Measurements from ENCODE around the gene COG1.

COG1 gene

GRCh38 chr17:73168667-73169066 lies 24.2 kb upstream of the COG1 start:
- no peak for DNase-seq (ENCODE audit: low read depth)

GRCh38 chr17:73170324-73170723 lies 22.5 kb upstream of the COG1 start:
- no peak for DNase-seq (ENCODE audit: low read depth)

DNA sequence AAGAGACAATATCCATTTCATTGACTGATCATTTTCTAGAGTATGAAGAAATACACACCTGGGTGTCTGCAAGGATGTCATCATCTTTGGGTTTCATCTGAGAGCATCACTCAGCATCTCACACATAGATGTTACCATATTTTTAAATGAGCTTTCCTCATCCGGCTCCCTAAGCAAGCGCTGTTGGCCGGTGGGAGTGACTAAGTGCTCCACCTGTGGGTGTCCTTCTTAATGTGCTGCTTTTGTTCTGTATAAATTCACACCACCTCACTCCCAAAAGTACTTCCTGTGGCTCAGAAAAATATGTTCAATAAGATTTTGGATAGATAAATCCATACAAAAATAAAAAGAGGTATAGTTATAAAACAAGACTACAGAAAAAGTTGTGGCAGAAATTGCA lies 20.6 kb upstream of the COG1 start:
- no peak for DNase-seq (ENCODE audit: low read depth)

GRCh38 chr17:73174126-73174525 lies 18.7 kb upstream of the COG1 start:
- DNase-seq (ENCODE audit: low read depth): no peak

DNA sequence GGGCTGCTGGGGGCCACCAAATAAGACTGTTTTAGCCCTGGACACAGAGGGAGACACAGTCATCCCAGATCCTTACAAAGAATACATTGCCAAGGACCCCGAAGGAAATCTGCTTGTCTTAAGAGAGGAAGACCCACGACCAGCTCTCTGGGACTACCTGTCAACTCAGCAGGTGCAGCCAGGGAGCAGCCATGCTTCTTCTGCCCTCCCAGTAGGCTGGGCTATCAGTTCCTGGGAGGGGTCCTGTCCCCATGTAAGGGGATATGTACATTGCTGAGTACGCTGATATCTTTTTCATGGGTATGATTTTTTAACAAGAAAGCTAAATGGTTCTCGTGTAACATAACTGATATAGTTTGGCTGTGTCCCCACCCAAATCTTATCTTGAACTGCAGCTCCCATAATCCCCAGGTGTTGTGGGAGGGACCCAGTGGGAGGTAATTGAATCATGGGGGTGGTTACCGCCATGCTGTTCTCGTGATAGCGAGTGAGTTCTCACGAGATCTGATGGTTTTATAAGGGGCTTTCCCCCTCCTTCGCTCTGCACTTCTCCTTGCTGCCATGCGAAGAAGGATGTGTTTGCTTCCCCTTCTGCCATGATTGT lies 16.8 kb upstream of the COG1 start:
- no peak for DNase-seq (ENCODE audit: low read depth)

GRCh38 chr17:73179387-73179786 lies 13.5 kb upstream of the COG1 start:
- DNase-seq (ENCODE audit: low read depth): no peak

GRCh38 chr17:73179878-73180277 lies 13.0 kb upstream of the COG1 start:
- DNase-seq (ENCODE audit: low read depth): no peak

DNA sequence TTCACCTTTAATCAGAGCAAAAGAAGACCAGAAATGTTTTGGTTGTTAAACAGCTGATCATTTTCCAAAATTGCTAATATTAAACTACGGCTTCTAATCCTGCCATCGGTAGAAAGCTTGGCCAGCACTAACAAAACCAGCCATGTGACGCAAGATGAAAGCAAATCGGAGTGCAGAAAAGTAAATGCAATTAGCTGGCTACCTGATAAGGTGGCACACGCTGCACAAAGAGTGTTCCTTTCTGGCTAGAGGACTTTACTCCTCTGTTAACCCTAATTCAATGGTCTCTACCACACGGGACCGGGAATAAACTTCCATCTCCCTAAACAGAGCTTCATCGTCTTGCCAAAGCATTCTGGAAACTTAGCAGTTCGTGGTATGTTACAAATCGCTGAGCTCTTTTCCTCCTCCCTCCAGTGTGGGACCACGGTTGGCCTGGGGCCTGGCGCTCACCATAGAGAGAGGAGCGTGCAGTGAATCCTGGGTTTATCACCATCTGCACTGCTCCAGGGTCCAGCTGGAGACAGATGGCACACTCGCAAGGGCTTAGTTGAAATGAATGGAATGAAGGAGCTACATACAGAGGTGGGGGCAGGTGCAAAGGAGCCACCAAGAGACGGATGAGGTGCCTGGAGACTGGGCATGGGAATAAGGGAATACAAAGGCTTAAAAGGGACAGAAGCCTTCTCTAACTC lies 10.1 kb upstream of the COG1 start:
- no peak for DNase-seq (ENCODE audit: low read depth)

- DNase-seq (ENCODE audit: low read depth): no peak
Observed at GRCh38 chr17:73184136-73184993, 8.5 kb upstream of the COG1 start.

DNA sequence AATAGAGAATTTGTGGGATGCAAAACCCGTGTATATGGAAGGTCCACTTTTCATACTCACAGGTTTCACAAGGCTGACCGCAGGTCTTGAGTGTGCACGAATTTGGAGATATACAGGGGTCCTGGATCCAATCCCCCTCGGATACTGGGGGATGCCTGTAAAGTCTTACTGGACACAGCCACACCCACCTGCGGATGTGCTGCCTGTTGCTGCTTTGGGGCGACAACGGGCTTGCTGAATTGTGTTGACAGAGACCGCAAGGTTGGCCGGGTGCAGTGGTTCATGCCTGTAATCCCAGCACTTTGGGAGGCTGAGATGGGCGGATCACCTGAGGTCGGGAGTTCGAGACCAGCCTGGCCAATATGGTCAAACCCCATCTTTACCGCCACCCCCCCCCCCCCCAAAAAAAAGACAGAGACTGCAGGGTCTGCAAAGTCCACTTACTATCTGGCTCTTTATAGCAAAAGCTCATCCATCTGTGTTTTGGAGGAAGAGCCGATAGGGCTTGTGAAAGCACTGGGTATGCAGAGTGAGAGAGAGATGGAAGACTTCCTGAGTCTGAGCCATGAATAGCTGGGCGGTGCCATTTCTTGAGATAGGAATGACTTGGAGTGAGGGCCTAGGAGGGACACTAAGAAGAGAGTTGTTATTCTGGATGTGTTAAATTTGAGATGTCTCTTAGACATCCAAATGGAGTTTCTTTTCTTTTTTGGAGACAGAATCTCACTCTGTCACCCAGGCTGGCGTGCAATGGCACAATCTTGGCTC lies 6.4 kb upstream of the COG1 start:
- no peak for DNase-seq (ENCODE audit: low read depth)

DNA sequence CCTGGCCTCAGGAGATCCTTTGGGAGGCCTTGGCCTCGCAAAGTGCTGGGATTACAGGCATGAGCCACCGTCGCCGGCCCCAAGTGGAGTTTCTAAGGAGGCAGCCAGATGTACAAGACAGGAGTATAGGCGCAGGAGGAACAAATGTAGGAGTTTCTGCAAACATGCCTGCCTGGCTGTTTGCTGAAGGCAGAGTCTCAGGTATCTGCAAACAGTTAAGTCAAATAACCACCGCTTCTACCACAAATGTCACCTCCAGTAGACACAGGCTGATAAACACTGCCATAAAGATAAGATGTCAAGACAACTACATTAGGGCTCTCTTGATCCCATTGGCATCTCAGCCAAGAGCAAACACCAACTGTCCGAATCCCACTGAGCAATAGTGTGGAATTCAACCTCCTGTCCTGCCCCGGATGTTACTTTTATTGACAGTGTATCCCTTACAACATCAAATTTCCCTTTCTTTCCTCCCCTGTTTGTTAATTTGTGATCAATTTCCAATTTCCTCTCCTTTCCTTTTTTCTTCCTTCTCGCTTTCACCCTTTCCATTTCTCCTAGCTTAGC lies 5.6 kb upstream of the COG1 start:
- no peak for DNase-seq (ENCODE audit: low read depth)

- DNase-seq (ENCODE audit: low read depth): no peak
Observed at GRCh38 chr17:73188011-73188410, 4.8 kb upstream of the COG1 start.

GRCh38 chr17:73189417-73190099 lies 3.3 kb upstream of the COG1 start:
- no peak for DNase-seq (ENCODE audit: low read depth)

- DNase-seq (ENCODE audit: low read depth): no peak
Observed at GRCh38 chr17:73191443-73192205, 1.2 kb upstream of the COG1 start.

DNA sequence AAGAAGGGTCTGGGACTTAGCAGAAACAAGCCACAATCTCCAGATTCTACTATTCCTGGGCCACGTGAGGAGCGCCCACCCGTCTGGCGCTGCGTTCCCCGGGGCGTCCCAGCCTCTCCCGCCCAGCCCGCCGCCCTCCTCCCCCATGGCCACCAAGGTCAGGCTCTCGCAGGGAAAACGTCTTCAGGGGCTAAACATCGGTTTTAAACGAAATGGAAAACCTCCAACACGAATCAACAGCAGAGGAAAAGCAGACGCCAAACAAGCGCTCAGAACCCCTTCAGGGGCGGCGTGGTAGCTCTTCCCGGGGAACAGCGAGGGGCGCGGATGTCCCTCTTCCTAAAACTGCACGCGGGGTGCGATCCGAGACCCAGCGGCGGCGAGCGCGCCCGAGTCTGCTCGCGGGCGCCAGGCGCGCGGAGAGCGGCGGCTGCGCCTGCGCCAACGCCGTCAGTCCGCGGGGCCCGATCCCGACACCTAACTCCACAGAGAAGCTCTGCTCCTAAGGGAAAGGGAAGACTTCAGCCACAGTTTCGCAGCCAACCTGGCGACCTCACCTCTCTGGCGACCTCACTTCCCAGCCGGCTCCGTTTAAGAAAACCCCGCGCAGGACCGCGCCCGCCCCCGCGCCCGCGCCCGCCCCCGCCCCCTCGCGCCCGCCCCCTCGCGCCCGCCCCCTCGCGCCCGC lies 505 bp upstream of the COG1 start:
- no peak for DNase-seq (ENCODE audit: low read depth)

- DNase-seq (ENCODE audit: low read depth): no peak
Observed at GRCh38 chr17:73194514-73195222, 1.8 kb downstream of the COG1 start.

DNA sequence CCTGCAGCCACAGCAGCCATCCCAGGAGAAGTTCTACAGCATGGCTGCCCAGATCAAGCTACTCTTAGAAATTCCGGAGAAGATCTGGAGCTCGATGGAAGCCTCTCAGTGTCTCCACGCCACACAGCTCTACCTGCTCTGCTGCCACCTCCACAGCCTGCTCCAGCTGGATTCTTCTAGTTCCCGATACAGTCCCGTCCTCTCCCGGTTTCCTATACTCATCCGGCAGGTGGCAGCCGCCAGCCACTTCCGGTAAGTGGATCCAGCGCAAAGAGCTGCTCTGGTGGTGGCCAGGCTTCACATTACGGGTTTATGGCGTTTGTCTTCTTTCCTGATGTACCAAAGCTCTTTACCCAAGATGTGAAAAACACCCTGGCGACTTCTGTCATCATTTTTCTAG lies 3.6 kb downstream of the COG1 start:
- DNase-seq (ENCODE audit: low read depth): no peak

GRCh38 chr17:73197161-73197560 lies 4.3 kb downstream of the COG1 start:
- DNase-seq (ENCODE audit: low read depth): no peak

DNA sequence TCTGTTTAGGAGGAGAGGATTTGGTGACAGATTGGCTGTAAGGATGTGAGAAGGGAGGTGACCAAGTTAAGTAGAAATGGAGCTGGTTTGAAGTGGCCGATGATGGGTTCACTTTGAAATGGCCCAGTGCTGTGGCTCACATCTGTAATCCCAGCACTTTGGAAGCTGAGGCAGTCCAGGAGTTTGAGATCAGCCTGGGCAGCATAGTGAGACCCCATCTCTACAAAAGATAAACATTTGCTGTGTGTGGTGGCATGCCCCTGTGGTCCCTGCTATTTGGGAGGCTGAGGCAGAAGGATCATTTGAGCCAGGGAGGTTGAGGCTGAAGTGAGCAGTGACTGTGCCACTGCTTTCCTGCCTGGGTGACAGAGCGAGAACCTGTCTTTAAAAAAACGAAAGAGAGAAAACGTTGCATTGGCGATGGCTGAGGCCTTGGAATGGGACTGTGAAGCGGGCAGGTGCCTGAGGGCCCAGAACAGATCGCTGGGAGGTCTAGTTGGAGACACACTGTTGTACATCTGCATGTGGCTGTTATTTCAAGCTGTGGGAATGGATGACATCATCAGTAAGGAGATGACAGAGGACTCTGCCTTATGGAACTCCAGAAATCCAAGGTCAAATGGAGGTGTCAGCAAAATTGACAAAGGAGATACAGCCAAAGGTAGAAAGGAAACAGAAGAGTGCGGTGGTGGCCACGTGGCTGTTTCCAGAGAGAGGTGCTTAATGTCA lies 5.5 kb downstream of the COG1 start:
- no peak for DNase-seq (ENCODE audit: low read depth)

All from GM04503 (cell line).